Upper lobe of left lung (tissue), 4 donors: ENCODE data around the gene BGLAP.

ENCODE experiments used
- EP300 ChIP-seq, 4 donors: sonication (generic); formaldehyde crosslinking; IDR thresholded peaks; one replicate each; pipeline ENCODE4 v1.5.1; 2017; ENCODE audit warnings: antibody characterized with exemption in 4 of 4, control low read depth in 2 of 4
- POLR2A ChIP-seq, 4 donors: fragments of 450-650 bp; IDR thresholded peaks; one replicate each; pipeline ENCODE4 v1.5.1; 2016 to 2017; ENCODE audit warnings: antibody characterized with exemption in 4 of 4, mild to moderate bottlenecking in 2 of 4
- POLR2AphosphoS5 ChIP-seq, 2 donors: sonication (generic); formaldehyde crosslinking; IDR thresholded peaks; one replicate each; pipeline ENCODE4 v1.5.1; 2017; ENCODE audit warnings: antibody characterized with exemption in 2 of 2
- TF ChIP-seq, protein P1 (sequence below), 6 experiments: fragments of 450-650 bp in 4 of 6; fragments of 200-600 bp in 2 of 6; sonication (generic) in 2 of 6; IDR thresholded peaks; one replicate each; pipeline ENCODE4 v1.5.1; 2016 to 2019; ENCODE audit warnings: antibody characterized with exemption in 6 of 6

DNA sequence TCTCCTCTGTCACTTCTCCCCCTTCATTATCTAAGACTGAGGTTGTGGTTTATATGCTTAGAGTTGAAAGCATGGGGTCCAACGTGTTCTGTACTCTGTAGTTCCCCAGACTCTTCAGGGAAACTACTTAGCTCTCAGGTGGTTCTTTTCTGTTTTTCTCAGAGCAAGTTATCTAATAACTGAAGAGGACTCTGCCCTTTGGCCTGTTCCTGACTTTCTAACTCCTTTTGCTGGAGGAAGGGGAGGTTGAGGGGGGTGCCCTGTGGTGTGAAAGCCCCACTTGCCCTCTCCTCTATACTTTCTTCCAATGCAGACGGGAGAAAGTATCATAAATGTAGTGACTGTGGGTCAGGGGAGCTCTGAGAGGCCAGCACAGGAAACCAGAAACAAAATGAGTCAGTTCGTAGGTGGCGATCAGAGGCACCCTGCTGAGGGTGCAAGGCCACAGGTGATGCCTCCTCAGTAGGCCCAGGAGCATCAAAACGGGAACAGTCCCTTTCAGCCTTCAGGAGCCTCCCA is 43.1 kb upstream of the BGLAP start:
- TF ChIP-seq, protein P1, sequence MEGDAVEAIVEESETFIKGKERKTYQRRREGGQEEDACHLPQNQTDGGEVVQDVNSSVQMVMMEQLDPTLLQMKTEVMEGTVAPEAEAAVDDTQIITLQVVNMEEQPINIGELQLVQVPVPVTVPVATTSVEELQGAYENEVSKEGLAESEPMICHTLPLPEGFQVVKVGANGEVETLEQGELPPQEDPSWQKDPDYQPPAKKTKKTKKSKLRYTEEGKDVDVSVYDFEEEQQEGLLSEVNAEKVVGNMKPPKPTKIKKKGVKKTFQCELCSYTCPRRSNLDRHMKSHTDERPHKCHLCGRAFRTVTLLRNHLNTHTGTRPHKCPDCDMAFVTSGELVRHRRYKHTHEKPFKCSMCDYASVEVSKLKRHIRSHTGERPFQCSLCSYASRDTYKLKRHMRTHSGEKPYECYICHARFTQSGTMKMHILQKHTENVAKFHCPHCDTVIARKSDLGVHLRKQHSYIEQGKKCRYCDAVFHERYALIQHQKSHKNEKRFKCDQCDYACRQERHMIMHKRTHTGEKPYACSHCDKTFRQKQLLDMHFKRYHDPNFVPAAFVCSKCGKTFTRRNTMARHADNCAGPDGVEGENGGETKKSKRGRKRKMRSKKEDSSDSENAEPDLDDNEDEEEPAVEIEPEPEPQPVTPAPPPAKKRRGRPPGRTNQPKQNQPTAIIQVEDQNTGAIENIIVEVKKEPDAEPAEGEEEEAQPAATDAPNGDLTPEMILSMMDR (IDR thresholded peaks at IDR 0.05), result no peak
- no peak for TF ChIP-seq POLR2AphosphoS5 (IDR thresholded peaks at IDR 0.05)
- TF ChIP-seq POLR2A (IDR thresholded peaks at IDR 0.05), result no peak
- TF ChIP-seq EP300 (IDR thresholded peaks at IDR 0.05), result no peak
